B cell (primary cell): Measurements from ENCODE around the gene ADGRL4. TPM values are rescaled to one million over a fixed set of nuclear protein-coding genes. Genes with fewer than 3 reads are reported as not detected.

ENCODE experiments used
- ATAC-seq: fragments of 200-7000 bp; cut with Tn5 transposase; one replicate; pipeline ENCODE4 v1.10.0; 2021; ENCODE audit warnings: low read depth, mild to moderate bottlenecking, moderate number of reproducible peaks, moderate library complexity
- CTCF ChIA-PET: fragments of 350-600 bp; sonication (Branson Sonifier 250); formaldehyde crosslinking; loops from one replicate; lab custom pipeline; 2021; ENCODE audit warnings: antibody characterized with exemption, inconsistent platforms; lab: Charles Lee
- POLR2A ChIA-PET: fragments of 350-600 bp; sonication (Branson Sonifier 250); formaldehyde crosslinking; loops from one replicate; lab custom pipeline; 2021; ENCODE audit warnings: antibody characterized with exemption; lab: Charles Lee
- DNase-seq: peaks from one replicate; pipeline ENCODE4 v3.0.0; 2013
- H2AFZ ChIP-seq: 2 replicates; pipeline ENCODE4 v1.6.1; 2012; ENCODE audit warnings: mild to moderate bottlenecking, low read depth, low read length; ENCODE audit not compliant: insufficient read depth, poor library complexity, severe bottlenecking
- H3K27ac ChIP-seq, 2 donors: 1 replicate in 1 of 2; 2 replicates in 1 of 2; pipeline ENCODE4 v1.5.1; 2012 to 2013; ENCODE audit warnings: low read length in 2 of 2, mild to moderate bottlenecking in 2 of 2, moderate library complexity in 1 of 2
- H3K27me3 ChIP-seq, 4 experiments: fragments of 200-600 bp in 1 of 4; sonication (generic) in 1 of 4; replicated peaks in 1 of 4; 1 replicate in 2 of 4; 2 replicates in 2 of 4; pipeline versions ENCODE4 v1.6.1 to v1.7.0; 2013 to 2016; ENCODE audit warnings: low read length in 3 of 4, mild to moderate bottlenecking in 2 of 4, mixed read lengths in 1 of 4, moderate library complexity in 1 of 4; ENCODE audit not compliant: insufficient read depth in 4 of 4, control insufficient read depth in 3 of 4; ENCODE audit errors: control extremely low read depth in 1 of 4
- H3K36me3 ChIP-seq, 2 experiments: replicated peaks in 1 of 2; 1 replicate in 1 of 2; 2 replicates in 1 of 2; pipeline versions ENCODE4 v1.6.1 to v1.7.1; 2013; ENCODE audit warnings: low read length in 1 of 2; ENCODE audit not compliant: insufficient read depth in 2 of 2, control insufficient read depth in 1 of 2; ENCODE audit errors: control extremely low read depth in 1 of 2, extremely low read depth in 1 of 2
- H3K4me1 ChIP-seq, 2 donors: fragments of 200-600 bp in 1 of 2; sonication (generic) in 1 of 2; 1 replicate in 1 of 2; 2 replicates in 1 of 2; pipeline versions ENCODE4 v1.5.1 to v1.6.1; 2013 to 2017; ENCODE audit warnings: low read length in 2 of 2; ENCODE audit not compliant: control insufficient read depth in 2 of 2, insufficient read depth in 2 of 2
- H3K4me2 ChIP-seq: replicated peaks from 2 replicates; pipeline ENCODE3; 2012; ENCODE audit warnings: mild to moderate bottlenecking, low read depth, low read length; ENCODE audit not compliant: poor library complexity, severe bottlenecking
- H3K4me3 ChIP-seq, 5 experiments: fragments of 200-600 bp in 1 of 5; sonication (generic) in 1 of 5; 1 replicate in 3 of 5; 2 replicates in 2 of 5; pipeline versions ENCODE4 v1.5.1 to v1.7.0; 2011 to 2016; ENCODE audit warnings: low read length in 4 of 5, mild to moderate bottlenecking in 4 of 5, low read depth in 2 of 5, control low read depth in 1 of 5, moderate library complexity in 1 of 5; ENCODE audit not compliant: insufficient read depth in 1 of 5; ENCODE audit errors: control extremely low read depth in 1 of 5, extremely low read depth in 1 of 5
- H3K79me2 ChIP-seq: fragments of 200-600 bp; sonication (generic); one replicate; pipeline ENCODE4 v1.6.0; 2016; ENCODE audit warnings: low read length; ENCODE audit not compliant: control insufficient read depth, insufficient read depth
- H3K9ac ChIP-seq: fragments of 200-600 bp; sonication (generic); 2 replicates; pipeline ENCODE4 v1.6.1; 2017; ENCODE audit warnings: mild to moderate bottlenecking, low read length, moderate library complexity
- H3K9me3 ChIP-seq, 3 donors: one replicate each; pipeline versions ENCODE4 v1.6.1 to v1.7.1; 2013; ENCODE audit warnings: low read length in 2 of 3; ENCODE audit not compliant: control insufficient read depth in 2 of 3, insufficient read depth in 1 of 3; ENCODE audit errors: control extremely low read depth in 1 of 3
- H4K20me1 ChIP-seq: 2 replicates; pipeline ENCODE4 v1.6.0; 2012; ENCODE audit warnings: mild to moderate bottlenecking, low read length; ENCODE audit not compliant: insufficient read depth, control insufficient read depth, poor library complexity, severe bottlenecking
- H3K27ac Mint-ChIP-seq: one replicate; pipeline ENCODE4 v1.8.0; 2021; ENCODE audit warnings: mixed read lengths
- H3K27me3 Mint-ChIP-seq: one replicate; pipeline ENCODE4 v1.8.0; 2021; ENCODE audit warnings: mixed read lengths
- H3K4me1 Mint-ChIP-seq: one replicate; pipeline ENCODE4 v1.8.0; 2021; ENCODE audit warnings: mixed read lengths
- H3K4me3 Mint-ChIP-seq: one replicate; pipeline ENCODE4 v1.8.0; 2021; ENCODE audit warnings: mixed read lengths
- H3K9me3 Mint-ChIP-seq: one replicate; pipeline ENCODE4 v1.8.0; 2022; ENCODE audit warnings: mixed read lengths; ENCODE audit not compliant: insufficient read depth
- EZH2 ChIP-seq: IDR thresholded peaks from 2 replicates; pipeline ENCODE4 v1.6.1; 2012; ENCODE audit warnings: borderline replicate concordance, low read depth, mild to moderate bottlenecking, moderate library complexity, low read length; ENCODE audit not compliant: insufficient read depth, poor library complexity, severe bottlenecking
- WGBS: methylation state at CpG from one replicate; pipeline ENCODE4 v1.1.5; 2013; ENCODE audit warnings: missing lambda C conversion rate; ENCODE audit not compliant: insufficient coverage; 5-methylcytosine and 5-hydroxymethylcytosine counted together
- intact Hi-C: fragments of 100-400 bp; cut with micrococcal nuclease; formaldehyde crosslinking; loops from one replicate; pipeline ENCODE4 v1.10.0; 2022
- polyA plus RNA-seq: library from polyadenylated mRNA; depleted of rRNA; stranded (reverse); fragments of >200 nt; gene quantifications from 2 replicates; pipeline ENCODE4 v1.2.3, GENCODE V29; 2012
- total RNA-seq, 2 donors: library from RNA; stranded (reverse); fragments of 120-200 nt in 1 of 2; gene quantifications; 1 replicate in 1 of 2; 2 replicates in 1 of 2; pipeline versions ENCODE4 v1.2.3 to v1.2.4, GENCODE V29; 2013 to 2022
- TF ChIP-seq, protein P1 (sequence below): fragments of 200-600 bp; IDR thresholded peaks from one replicate; pipeline ENCODE4 v1.8.0; 2022; ENCODE audit warnings: antibody characterized with exemption, mild to moderate bottlenecking

ADGRL4 gene
- total and polyA plus RNA-seq, 2 donors (not counting 1 experiment from before 2014, with no cell fraction given): not detected

DNA sequence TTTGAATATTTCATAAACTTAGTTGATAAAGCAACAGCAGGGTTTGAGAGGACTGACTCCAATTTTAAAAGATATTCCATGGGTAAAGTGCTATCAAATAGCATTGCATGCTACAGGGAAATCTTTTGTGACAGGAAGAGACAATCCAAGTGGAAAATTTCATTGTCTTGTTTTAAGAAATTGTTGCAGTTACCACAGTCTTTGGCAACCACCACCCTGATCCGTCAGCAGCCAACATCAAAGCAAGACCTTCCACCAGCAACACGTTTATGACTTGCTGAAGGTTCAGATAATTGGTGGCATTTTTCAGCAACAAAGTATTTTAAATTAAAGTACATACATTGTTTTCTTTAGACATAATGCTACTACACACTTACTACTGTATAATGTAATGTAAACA is 47.8 kb downstream of the ADGRL4 start:
- intact Hi-C loops: no loop called here
- POLR2A ChIA-PET: no interaction called here
- Histone ChIP-seq H2AFZ (no peak overlapping the region), H3K9me3 (no peaks in the 10 kb centered on the region), H4K20me1 (no peaks in the 10 kb centered on the region), H3K4me1 (no peaks in the 10 kb centered on the region), H3K79me2 (no peaks in the 10 kb centered on the region), H3K36me3 (no peaks in the 10 kb centered on the region), H3K27ac (no peak overlapping the region), H3K4me3 (no peak overlapping the region), H3K27me3 (no peaks in the 10 kb centered on the region), H3K4me2 (no peak overlapping the region), H3K9ac (no peak overlapping the region)
- H3K9me3 Mint-ChIP-seq: no peaks in the 10 kb centered on the region
- no peak for DNase-seq
- no peak overlapping the region for H3K27ac Mint-ChIP-seq
- H3K4me1 Mint-ChIP-seq: no peaks in the 10 kb centered on the region
- H3K27me3 Mint-ChIP-seq: no peaks in the 10 kb centered on the region
- TF ChIP-seq EZH2: no peak
- TF ChIP-seq, protein P1, sequence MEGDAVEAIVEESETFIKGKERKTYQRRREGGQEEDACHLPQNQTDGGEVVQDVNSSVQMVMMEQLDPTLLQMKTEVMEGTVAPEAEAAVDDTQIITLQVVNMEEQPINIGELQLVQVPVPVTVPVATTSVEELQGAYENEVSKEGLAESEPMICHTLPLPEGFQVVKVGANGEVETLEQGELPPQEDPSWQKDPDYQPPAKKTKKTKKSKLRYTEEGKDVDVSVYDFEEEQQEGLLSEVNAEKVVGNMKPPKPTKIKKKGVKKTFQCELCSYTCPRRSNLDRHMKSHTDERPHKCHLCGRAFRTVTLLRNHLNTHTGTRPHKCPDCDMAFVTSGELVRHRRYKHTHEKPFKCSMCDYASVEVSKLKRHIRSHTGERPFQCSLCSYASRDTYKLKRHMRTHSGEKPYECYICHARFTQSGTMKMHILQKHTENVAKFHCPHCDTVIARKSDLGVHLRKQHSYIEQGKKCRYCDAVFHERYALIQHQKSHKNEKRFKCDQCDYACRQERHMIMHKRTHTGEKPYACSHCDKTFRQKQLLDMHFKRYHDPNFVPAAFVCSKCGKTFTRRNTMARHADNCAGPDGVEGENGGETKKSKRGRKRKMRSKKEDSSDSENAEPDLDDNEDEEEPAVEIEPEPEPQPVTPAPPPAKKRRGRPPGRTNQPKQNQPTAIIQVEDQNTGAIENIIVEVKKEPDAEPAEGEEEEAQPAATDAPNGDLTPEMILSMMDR: no peak
- no CpG with 5 or more reads among the region's 2 CpGs for WGBS
- no peak for ATAC-seq
- no peak overlapping the region for H3K4me3 Mint-ChIP-seq
- CTCF ChIA-PET: no interaction called here

DNA sequence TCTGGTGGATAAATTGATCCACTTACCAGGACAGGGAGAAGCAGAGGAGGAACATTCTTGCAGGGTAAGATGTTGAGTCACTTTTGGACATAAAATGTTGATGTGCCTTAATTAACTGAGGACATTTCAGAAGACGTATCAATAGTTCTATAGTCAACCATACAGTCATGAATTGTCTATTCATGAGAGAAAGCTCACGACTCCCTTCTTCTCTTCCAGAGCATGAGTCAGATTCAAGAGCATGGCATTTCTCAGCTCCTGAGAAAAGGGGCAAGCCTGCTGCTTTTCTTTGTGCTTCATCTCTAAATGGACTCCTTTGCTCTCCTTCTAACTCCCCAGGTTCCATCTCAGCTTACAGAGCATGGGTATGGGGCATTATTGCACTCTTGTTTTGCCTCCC is 55.7 kb downstream of the ADGRL4 start:
- ATAC-seq (no peak), DNase-seq (no peak)
- no peak overlapping the region for H3K9ac ChIP-seq
- H2AFZ ChIP-seq: no peak overlapping the region
- CTCF ChIA-PET: no interaction called here
- Mint-ChIP-seq H3K4me3 (no peak overlapping the region), H3K27me3 (no peaks in the 10 kb centered on the region), H3K27ac (no peak overlapping the region), H3K4me1 (no peaks in the 10 kb centered on the region), H3K9me3 (no peaks in the 10 kb centered on the region)
- H3K9me3 ChIP-seq: no peaks in the 10 kb centered on the region
- intact Hi-C loops: no loop called here
- no peaks in the 10 kb centered on the region for H3K79me2 ChIP-seq
- no peak overlapping the region for H3K4me2 ChIP-seq
- no peaks in the 10 kb centered on the region for H3K4me1 ChIP-seq
- no peaks in the 10 kb centered on the region for H3K36me3 ChIP-seq
- H3K4me3 ChIP-seq: no peak overlapping the region
- no peaks in the 10 kb centered on the region for H3K27me3 ChIP-seq
- no peak overlapping the region for H3K27ac ChIP-seq
- no peaks in the 10 kb centered on the region for H4K20me1 ChIP-seq
- TF ChIP-seq, protein P1: no peak
- TF ChIP-seq EZH2: no peak
- POLR2A ChIA-PET: no interaction called here
- WGBS: 78% methylated on average over 1 of the region's 2 CpGs
